T-helper 2 cell (primary cell): Measurements from ENCODE around the gene PLA2G2D.

Experiments
- DNase-seq, 5 experiments: peaks; one replicate each; pipeline versions ENCODE4 v3.0.0 to v3.0.0-alpha.2; 2012 to 2022

Gene PLA2G2D

DNA sequence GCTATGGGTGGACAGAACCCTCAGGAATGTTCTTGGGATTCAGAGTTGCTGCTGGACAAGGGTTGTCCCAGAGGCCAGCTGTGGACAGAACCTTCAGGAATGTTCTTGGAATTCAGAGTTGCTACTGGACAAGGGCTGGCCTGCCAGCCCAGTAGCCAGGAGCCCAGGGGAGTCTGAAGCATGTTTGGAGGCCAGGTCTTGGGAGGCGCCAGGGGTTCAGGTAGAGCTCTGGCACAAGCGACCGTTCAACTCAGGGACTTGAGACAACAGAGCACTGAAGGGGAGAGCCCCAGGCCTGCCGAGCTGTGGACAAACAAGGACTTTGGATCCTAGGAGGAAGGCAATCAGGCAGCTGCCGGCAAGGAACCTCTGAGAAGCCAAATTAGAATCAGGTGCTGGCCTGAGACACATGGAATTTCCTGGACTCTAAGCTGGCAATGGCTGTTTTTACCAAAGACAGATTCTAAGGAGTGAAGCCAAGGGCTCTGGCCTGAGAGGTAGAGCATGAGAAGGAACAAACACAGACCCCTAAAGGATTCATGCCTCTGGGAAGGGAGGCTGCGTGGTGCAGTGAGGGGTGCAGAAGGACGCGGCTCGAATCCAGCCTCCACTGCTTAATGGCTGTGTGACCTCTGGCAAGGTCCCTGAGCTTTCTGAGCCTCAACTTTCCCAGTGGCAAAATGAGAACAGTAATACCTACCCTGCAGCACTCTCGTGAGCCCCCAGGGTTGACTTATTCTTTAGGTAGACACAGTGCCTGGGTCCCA lies 36.0 kb downstream of the PLA2G2D start:
- no peak for DNase-seq

DNA sequence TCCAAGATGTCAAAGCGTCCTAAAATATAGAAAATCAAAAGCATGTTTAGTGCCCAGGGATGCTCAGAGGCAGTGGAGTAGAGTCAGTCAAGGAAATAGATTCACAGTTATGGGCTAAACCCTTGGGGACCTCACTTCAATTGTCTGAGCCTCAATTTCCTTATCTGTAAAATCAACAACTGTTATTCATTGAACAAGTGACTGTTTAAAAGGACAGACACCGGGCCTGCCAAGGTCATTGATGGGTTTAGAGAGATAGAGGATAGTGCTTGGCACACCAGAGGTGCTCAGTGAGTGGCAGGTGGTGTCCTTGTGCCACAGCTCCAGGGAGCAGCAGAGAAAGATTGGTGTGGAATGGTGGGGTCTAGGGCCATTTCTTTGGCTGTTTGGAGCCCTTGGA lies 36.6 kb downstream of the PLA2G2D start:
- no peak for DNase-seq

DNA sequence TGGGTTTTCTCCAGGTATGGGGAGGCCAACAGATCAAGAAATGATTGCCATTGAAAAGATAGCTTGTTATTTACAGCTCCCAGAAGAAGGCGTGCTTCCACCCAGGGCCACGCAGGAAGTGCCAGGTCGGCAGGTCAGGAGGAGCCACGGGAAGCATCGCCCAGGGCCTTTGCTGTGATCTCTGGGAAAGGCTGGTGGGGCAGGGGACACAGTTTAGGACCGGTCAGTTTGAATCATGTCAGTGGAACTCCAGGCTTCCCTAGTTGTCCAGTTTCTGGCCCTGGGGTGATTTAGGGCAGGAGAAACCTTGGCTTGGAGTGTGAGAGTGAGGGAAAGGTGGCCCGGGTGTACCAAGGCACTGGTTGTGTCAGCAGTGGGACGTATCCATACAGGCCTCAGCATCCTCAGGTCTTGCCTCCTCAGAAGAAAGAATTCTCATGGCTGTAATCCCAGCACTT lies 38.0 kb downstream of the PLA2G2D start:
- no peak for DNase-seq

GRCh38 chr1:20080441-20081352 lies 38.6 kb downstream of the PLA2G2D start:
- DNase-seq, result peak in 1 of 5 experiments; percentile 20

GRCh38 chr1:20079661-20080305 lies 39.6 kb downstream of the PLA2G2D start:
- no peak for DNase-seq

DNA sequence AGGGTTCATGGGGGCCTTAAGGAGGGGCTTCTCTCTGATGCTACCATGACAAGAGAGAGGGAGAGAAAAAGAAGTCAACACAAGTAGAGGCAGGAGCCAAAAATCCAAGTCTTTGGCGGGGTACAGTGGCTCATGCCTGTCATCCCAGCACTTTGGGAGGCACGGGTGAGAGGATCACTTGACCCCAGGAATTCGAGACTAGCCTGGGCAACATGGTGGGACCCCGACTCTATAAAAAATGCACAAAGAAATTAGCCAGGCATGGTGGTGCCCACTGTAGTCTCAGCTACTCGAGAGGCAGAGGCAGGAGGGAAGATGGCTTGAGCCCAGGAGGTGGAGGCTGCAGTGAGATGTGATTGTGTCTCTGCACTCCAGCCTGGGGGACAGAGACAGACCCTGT lies 40.6 kb downstream of the PLA2G2D start:
- no peak for DNase-seq

- no peak for DNase-seq
These were observed 41.1 kb downstream of the PLA2G2D start for GRCh38 chr1:20078171-20078651.

DNA sequence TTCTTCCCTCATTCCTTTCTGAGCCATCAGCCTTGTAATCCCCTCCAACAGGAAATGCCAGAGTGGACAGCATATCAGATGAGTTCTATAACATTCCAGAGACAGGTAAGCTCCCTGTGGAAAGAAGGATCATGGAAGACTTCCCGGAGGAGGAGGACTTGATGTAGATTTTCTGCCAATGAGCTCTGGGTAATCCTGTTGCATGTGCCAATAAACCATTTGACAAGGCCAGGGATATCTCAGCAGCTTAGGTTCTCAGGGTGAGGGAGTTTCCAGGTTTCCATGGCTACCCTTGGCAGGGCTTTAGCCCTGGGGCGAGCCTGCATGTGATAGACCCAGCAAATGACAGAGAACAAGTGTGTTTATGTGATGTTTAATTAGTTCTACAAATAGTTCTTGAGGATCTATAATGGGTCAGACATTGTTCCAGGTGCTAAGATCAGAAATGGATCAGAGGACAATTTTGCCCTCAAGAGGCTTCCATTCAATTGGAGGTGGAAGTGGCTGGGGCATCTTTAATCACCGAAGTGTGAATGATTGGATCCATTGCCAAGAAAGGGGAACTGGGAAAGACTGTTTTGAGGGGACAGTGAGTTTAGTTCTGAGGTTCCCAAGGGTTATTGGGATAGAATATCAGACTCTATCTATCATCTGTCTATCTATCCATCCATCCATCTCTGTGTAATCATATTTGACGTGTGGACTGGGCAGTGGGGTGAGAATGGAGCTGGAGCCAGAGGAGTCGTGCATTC lies 42.5 kb downstream of the PLA2G2D start:
- no peak for DNase-seq

DNA sequence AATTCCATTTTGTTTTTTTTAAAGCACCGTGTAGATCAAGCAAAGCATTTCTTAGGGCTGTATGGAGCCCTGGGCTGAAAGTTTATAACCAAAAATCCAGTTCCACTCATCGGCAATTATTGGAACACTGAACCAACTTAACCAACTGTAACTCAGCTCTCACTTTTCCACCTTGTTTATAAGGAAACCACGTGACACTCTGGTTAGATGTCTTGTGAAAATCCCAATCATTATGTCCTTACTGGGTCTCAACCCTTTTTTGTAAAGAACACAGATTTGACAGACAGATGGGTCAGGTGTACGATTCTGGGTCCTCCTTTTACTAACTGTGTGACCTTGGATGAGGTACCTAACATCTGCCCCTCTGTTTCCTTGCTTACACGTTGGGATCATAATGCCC lies 43.1 kb downstream of the PLA2G2D start:
- DNase-seq, result no peak

DNA sequence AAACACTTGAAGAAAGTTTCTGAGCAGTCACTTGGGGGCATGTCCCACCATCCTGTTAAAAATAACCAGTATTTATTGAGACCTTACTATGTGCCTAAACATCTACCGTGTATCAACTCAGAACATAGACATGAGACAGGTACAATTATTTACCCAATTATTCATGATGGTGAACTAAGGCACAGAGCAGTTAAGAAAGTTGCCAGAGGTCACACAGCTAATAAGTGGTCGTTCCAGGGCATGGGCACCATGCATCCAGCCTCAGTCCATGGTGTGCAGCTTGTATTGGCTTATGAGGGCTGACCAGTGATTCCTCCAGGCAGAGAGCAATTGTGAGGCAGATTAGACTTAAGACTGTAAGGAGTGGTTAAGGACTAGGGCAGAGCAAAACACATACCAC lies 44.0 kb downstream of the PLA2G2D start:
- no peak for DNase-seq

GRCh38 chr1:20074725-20075171 lies 44.6 kb downstream of the PLA2G2D start:
- DNase-seq, result no peak

DNA sequence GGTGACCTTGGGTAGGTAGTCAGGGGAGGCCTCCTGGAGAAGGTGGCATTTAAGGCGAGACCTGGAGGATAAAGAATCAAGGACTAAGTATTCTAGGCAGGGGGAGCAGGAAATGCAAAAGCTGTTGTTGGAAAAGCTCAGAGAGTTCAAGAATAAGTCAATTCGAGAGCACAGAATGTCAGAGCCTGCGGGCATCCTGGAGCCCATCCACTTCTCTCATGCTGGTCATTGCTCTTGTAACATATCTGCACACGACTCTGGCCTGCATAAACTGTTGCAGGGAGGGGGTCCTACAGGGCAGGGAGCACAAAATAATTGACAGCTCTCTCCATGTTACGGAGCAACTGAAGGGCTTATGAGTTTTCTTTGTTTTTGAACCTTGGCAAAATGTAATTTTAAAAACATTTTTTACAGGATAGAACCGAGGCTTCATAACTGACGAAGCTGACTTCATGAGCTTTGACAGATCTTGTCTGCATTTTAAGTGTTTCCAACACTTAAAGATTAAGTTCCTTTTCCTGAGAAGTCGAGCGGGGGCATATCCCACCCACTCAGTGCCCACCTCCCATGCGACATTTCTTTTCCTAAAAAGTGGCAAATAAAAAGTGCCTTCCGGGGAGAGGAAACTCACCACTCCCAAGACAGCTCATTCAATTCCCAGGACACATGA lies 45.1 kb downstream of the PLA2G2D start:
- DNase-seq, result no peak

- no peak for DNase-seq
These were observed 46.1 kb downstream of the PLA2G2D start for GRCh38 chr1:20073256-20073655.

DNA sequence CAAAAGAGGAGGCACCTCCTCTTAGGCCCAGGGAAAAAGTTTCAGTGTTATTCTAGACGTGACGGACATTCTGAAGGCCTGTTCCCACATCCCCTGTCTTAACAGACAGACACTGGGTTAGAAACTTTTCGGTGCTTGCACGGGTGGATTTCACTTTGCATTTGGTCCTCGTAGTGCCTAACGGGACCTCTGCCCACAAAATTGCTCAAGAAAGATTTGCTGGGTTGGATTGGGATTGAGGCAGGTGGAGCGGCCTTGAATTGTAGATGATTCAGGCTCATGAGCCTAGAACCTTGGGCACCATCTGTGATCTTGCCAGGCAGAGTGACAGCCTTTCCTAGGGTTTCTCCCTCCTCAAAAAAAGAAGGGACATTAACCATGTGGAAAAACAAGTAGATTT lies 46.6 kb downstream of the PLA2G2D start:
- no peak for DNase-seq

DNA sequence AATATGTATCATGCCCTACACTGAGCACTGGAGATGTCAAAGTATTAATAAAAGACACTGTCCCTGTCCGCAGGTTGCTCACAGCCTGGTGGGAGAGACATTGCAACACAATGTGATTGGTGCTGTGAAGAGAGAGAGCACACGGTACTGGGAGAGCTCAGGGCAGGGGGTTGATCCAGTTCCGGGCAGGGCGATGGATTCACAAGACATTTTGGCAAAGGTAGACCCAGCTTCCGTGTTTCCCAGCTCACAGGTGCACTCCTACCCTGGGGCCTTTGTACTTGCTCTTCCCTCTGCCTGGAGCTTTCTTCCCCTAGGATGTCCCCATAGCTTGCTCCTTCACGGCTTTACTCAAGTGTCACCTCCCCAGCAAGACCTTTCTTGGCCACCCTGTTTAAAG lies 47.9 kb downstream of the PLA2G2D start:
- no peak for DNase-seq

DNA sequence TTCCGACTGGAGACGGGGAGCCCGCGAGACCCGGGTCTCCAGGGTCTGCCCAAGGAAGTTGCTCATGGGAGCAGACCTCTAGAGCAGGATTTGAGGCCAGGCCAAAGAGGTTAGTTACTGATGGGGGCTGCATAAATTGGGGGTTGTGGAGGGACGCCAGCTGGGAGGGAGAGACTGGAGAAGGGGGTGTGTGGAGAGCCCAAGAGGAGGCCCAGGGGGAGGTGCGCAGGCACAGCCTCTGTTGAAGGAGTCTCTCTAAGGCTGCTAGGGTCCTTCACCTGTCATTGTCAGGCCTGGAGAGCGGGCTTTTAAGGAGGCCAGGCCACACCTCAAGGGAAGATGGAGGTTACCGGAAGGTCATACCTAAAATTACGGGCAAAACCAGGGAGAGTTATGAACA lies 49.0 kb downstream of the PLA2G2D start:
- DNase-seq, result no peak

GRCh38 chr1:20069874-20070273 lies 49.5 kb downstream of the PLA2G2D start, which contains the start of gene PLA2G5:
TSS of gene PLA2G5 (plus strand) at chr1:20070194. CDS start at chr1:20084831, 14,637 bp downstream.
- DNase-seq, result no peak

DNA sequence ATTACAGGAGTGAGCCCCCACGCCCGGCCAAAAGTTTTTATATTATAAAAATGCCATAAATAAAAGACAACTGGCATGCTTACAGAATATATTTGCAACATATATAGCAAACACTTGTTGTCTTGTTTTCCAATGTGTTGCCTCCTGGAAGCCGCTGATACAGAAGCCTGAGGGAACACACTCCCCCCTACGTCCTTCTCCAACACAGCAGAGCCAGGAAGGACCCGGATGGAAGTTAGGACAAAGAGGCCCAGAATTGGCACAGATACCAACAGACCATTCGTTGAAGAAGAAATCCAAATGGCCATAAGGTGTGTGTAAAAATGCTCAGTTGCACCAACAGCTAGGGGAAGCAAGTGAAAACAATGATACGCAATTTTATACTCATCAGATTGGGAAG lies 50.6 kb downstream of the PLA2G2D start:
- no peak for DNase-seq

DNA sequence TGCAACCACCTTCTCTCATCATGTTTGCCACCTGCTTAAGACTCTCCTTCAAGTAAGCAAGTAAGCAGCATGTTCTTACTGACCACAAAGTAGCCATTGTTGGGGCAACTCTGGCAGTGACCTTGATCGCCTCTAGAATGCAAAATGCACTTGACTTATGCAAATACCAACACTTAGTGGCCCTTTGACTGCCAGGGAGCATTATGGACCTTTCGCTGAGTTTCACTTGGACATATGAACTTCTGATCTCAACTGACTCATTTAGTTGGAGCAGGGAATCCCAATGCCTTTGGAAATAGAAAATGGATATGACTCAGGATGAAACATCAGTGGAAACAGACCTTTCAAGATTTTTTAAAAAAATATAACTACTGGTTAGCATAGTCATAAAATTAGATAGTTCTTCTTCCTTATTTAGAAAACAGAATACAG lies 55.5 kb downstream of the PLA2G2D start:
- no peak for DNase-seq
